Measurements from ENCODE around the gene TRUB2.

DNA sequence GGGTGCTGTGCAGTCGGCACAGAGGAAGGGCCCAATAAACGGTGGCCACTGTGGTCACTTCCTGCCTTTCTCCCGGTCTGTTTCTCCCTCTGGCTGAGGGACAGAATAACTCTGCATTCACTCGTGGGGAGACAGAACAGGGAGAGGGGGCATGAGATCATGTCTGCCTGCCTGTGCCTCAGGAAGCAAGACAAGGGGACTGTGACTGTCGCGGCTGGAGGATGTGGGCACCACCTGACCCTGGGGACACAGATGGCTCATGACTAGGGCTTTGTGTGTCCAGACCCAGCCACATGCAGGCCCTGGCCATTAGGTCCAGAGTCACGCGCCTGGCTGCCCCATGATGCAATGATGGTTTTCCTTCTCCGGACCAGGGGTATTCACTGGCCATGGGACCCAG is 5.8 kb downstream of the TRUB2 start:
- no peak for TF ChIP-seq SUZ12 (IDR thresholded peaks at IDR 0.05)
- no peak for TF ChIP-seq ARNT (IDR thresholded peaks at IDR 0.05)
- TF ChIP-seq SP1 (IDR thresholded peaks at IDR 0.05): no peak
- no peak for TF ChIP-seq BHLHE40 (IDR thresholded peaks at IDR 0.05; ENCODE audit: borderline replicate concordance)
